Activated naive CD4-positive, alpha-beta T cell treated with anti-CD3 and anti-CD28 coated beads for 36 hours (primary cell): ENCODE measurements around the gene CXCR2. TPM values are rescaled to one million over a fixed set of nuclear protein-coding genes. Genes with fewer than 3 reads are reported as not detected.
"Not testable (repeated sequence)": the region's sequence is repeated elsewhere in the genome, so short reads cannot be mapped to it uniquely, and the experiment has no call there.

ENCODE experiments used
- CTCF ChIA-PET: fragments of 350-600 bp; sonication (Branson Sonifier 250); formaldehyde crosslinking; loops from one replicate; lab custom pipeline; 2021; ENCODE audit warnings: antibody characterized with exemption; lab: Charles Lee
- DNase-seq: peaks from one replicate; pipeline ENCODE4 v3.0.0-alpha.2; 2020
- H3K27ac Mint-ChIP-seq: one replicate; pipeline ENCODE4 v1.8.0; 2021; ENCODE audit warnings: mild to moderate bottlenecking, mixed read lengths
- H3K27me3 Mint-ChIP-seq: one replicate; pipeline ENCODE4 v1.8.0; 2021; ENCODE audit warnings: low read depth, mixed read lengths
- H3K36me3 Mint-ChIP-seq: one replicate; pipeline ENCODE4 v1.8.0; 2021; ENCODE audit warnings: low read depth, mixed read lengths
- H3K4me1 Mint-ChIP-seq: one replicate; pipeline ENCODE4 v1.8.0; 2021; ENCODE audit warnings: low read depth, mixed read lengths
- H3K4me3 Mint-ChIP-seq: one replicate; pipeline ENCODE4 v1.8.0; 2021; ENCODE audit warnings: mild to moderate bottlenecking, moderate library complexity, mixed read lengths
- H3K9me3 Mint-ChIP-seq: one replicate; pipeline ENCODE4 v1.8.0; 2021; ENCODE audit warnings: mixed read lengths
- intact Hi-C: fragments of 100-400 bp; cut with micrococcal nuclease; formaldehyde crosslinking; loops from one replicate; pipeline ENCODE4 v1.15.1; 2023
- total RNA-seq, 2 experiments: library from RNA; stranded (reverse); gene quantifications; one replicate each; pipeline ENCODE4 v1.2.3, GENCODE V29; 2021

CXCR2 gene
- total RNA-seq, 2 experiments from 2014 or later: 0.17 to 0.21 TPM

- CTCF ChIA-PET: interaction anchor here (0.6 to 2.3 kb wide), 3 partner anchors 15 to 87 kb away, joined by 3 to 5 read pairs (median 5); no protein-coding TSS in a partner anchor
- no peaks in the 10 kb centered on the region for H3K9me3 Mint-ChIP-seq
- intact Hi-C loops: loop anchor here (1.0 to 5.0 kb wide), 3 partner anchors 87 to 187 kb away; partner anchors contain the start of genes AAMP, CATIP and PNKD
These were observed 44.1 kb downstream of the CXCR2 start for GRCh38 chr2:218169757-218170546.

GRCh38 chr2:218171744-218172143, 45.9 kb downstream of the CXCR2 start:
- H3K27ac Mint-ChIP-seq, H3K36me3 Mint-ChIP-seq, DNase-seq, H3K9me3 Mint-ChIP-seq, H3K4me3 Mint-ChIP-seq, H3K27me3 Mint-ChIP-seq, intact Hi-C loops: not testable (repeated sequence)
- H3K4me1 Mint-ChIP-seq: peaks cover 22% of the 10 kb centered on the region
- CTCF ChIA-PET: interaction anchor here (0.7 to 2.3 kb wide), 2 partner anchors 9 to 13 kb away, joined by 3 to 5 read pairs; no protein-coding TSS in a partner anchor

More at GRCh38 chr2:218169757-218170546, 44.1 kb downstream of the CXCR2 start:
- Mint-ChIP-seq H3K36me3 (no peaks in the 10 kb centered on the region), H3K4me3 (no peak overlapping the region), H3K27me3 (no peaks in the 10 kb centered on the region), H3K4me1 (peaks cover 26% of the 10 kb centered on the region), H3K27ac (no peak overlapping the region)
- DNase-seq: no peak

GRCh38 chr2:218172845-218173244, 47.0 kb downstream of the CXCR2 start:
- no peak overlapping the region for H3K27ac Mint-ChIP-seq
- CTCF ChIA-PET: interaction anchor here (0.7 to 1.0 kb wide), 3 partner anchors 99 to 101 kb away, joined by 3 read pairs; no protein-coding TSS in a partner anchor
- H3K27me3 Mint-ChIP-seq: no peaks in the 10 kb centered on the region
- H3K4me1 Mint-ChIP-seq: peaks cover 12% of the 10 kb centered on the region
- H3K36me3 Mint-ChIP-seq: no peaks in the 10 kb centered on the region
- no peaks in the 10 kb centered on the region for H3K9me3 Mint-ChIP-seq
- DNase-seq: no peak
- no peak overlapping the region for H3K4me3 Mint-ChIP-seq
- intact Hi-C loops: no loop called here

- no peaks in the 10 kb centered on the region for H3K36me3 Mint-ChIP-seq
- H3K4me3 Mint-ChIP-seq: no peak overlapping the region
- no peaks in the 10 kb centered on the region for H3K9me3 Mint-ChIP-seq
- no peaks in the 10 kb centered on the region for H3K4me1 Mint-ChIP-seq
- H3K27ac Mint-ChIP-seq: no peak overlapping the region
- no peaks in the 10 kb centered on the region for H3K27me3 Mint-ChIP-seq
- intact Hi-C loops: no loop called here
- CTCF ChIA-PET: no interaction called here
- DNase-seq: no peak
These were observed 54.0 kb downstream of the CXCR2 start for GRCh38 chr2:218179782-218180181.

GRCh38 chr2:218180467-218181114, 54.8 kb downstream of the CXCR2 start:
- CTCF ChIA-PET: interaction anchor here (2.0 kb wide), 1 partner anchor 12 kb away, joined by 6 read pairs; no protein-coding TSS in a partner anchor
- no peaks in the 10 kb centered on the region for H3K9me3 Mint-ChIP-seq
- no peaks in the 10 kb centered on the region for H3K27me3 Mint-ChIP-seq
- intact Hi-C loops: no loop called here
- no peak overlapping the region for H3K4me3 Mint-ChIP-seq
- H3K36me3 Mint-ChIP-seq: no peaks in the 10 kb centered on the region
- no peak overlapping the region for H3K27ac Mint-ChIP-seq
- DNase-seq: no peak
- no peaks in the 10 kb centered on the region for H3K4me1 Mint-ChIP-seq

GRCh38 chr2:218184331-218184730, 58.5 kb downstream of the CXCR2 start:
- Mint-ChIP-seq H3K36me3 (no peaks in the 10 kb centered on the region), H3K27ac (no peak overlapping the region), H3K27me3 (no peaks in the 10 kb centered on the region), H3K9me3 (no peaks in the 10 kb centered on the region), H3K4me3 (no peak overlapping the region), H3K4me1 (peaks cover 7% of the 10 kb centered on the region)
- no peak for DNase-seq
- intact Hi-C loops: no loop called here
- CTCF ChIA-PET: interaction anchor here (1.5 to 1.7 kb wide), 3 partner anchors 13 to 73 kb away, joined by 5 to 12 read pairs (median 10); no protein-coding TSS in a partner anchor

GRCh38 chr2:218186355-218186766, 60.5 kb downstream of the CXCR2 start:
- Mint-ChIP-seq H3K4me3 (no peak overlapping the region), H3K27ac (no peak overlapping the region), H3K9me3 (no peaks in the 10 kb centered on the region), H3K4me1 (peaks cover 7% of the 10 kb centered on the region), H3K36me3 (no peaks in the 10 kb centered on the region), H3K27me3 (no peaks in the 10 kb centered on the region)
- CTCF ChIA-PET: interaction anchor here (1.2 to 2.1 kb wide), 7 partner anchors 22 to 101 kb away, joined by 3 to 20 read pairs (median 5); no protein-coding TSS in a partner anchor
- intact Hi-C loops: loop anchor here (1.0 to 2.0 kb wide), 6 partner anchors 31 to 210 kb away; partner anchors contain the start of genes AAMP, ARPC2, CATIP and PNKD
- DNase-seq: peak; percentile 87

Other genes with a start within 250 kb of the CXCR2 start
- under 1 TPM; 0.40 to 0.74 TPM for gene TNS1, start 123.0 kb upstream of the CXCR2 start, total RNA-seq
- 1 to 10 TPM; 1.2 to 1.8 TPM for gene RUFY4, start 56.8 kb upstream of the CXCR2 start, total RNA-seq
- gene CXCR1, start 40.9 kb downstream of the CXCR2 start, total RNA-seq: not detected
- gene ARPC2, start 91.2 kb downstream of the CXCR2 start, total RNA-seq: 100 to 1,000 TPM; 461 to 475 TPM
- gene GPBAR1, start 135.0 kb downstream of the CXCR2 start, total RNA-seq: under 1 TPM in 1 of 2 experiments, not detected in 1; 0.10 TPM
- 10 to 100 TPM; 58.7 to 59.4 TPM for gene AAMP, start 144.1 kb downstream of the CXCR2 start, total RNA-seq
- gene PNKD, start 144.5 kb downstream of the CXCR2 start, total RNA-seq: 10 to 100 TPM; 20.4 to 21.4 TPM
- 10 to 100 TPM; 43.1 to 43.4 TPM for gene TMBIM1, start 166.5 kb downstream of the CXCR2 start, total RNA-seq
- gene CATIP, start 230.8 kb downstream of the CXCR2 start, total RNA-seq: not detected